ENCODE data around the gene FXN.
"Not testable (repeated sequence)": the region's sequence is repeated elsewhere in the genome, so short reads cannot be mapped to it uniquely, and the experiment has no call there.

The FXN gene

DNA sequence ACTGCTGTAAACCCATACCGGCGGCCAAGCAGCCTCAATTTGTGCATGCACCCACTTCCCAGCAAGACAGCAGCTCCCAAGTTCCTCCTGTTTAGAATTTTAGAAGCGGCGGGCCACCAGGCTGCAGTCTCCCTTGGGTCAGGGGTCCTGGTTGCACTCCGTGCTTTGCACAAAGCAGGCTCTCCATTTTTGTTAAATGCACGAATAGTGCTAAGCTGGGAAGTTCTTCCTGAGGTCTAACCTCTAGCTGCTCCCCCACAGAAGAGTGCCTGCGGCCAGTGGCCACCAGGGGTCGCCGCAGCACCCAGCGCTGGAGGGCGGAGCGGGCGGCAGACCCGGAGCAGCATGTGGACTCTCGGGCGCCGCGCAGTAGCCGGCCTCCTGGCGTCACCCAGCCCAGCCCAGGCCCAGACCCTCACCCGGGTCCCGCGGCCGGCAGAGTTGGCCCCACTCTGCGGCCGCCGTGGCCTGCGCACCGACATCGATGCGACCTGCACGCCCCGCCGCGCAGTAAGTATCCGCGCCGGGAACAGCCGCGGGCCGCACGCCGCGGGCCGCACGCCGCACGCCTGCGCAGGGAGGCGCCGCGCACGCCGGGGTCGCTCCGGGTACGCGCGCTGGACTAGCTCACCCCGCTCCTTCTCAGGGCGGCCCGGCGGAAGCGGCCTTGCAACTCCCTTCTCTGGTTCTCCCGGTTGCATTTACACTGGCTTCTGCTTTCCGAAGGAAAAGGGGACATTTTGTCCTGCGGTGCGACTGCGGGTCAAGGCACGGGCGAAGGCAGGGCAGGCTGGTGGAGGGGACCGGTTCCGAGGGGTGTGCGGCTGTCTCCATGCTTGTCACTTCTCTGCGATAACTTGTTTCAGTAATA lies at the start of gene FXN:
Gene FXN, plus strand, starts transcription at position 315 of the 871 bp plus-strand sequence. Its CDS starts 31 bp downstream, at position 346.
- peak; percentile 98 for ATAC-seq
- TF ChIP-seq ZNF70 (CRISPR knock-in tag; IDR thresholded peaks at IDR 0.05) (no peak), ESRRG (CRISPR knock-in tag; IDR thresholded peaks at IDR 0.05) (no peak), OSR1 (CRISPR knock-in tag; IDR thresholded peaks at IDR 0.05) (no peak), ZNF565 (CRISPR knock-in tag; conservative IDR thresholded peaks at IDR 0.05; ENCODE audit: low read depth) (no peak), ZFP3 (CRISPR knock-in tag; IDR thresholded peaks at IDR 0.05) (0 out of 2 replicates have a peak, but pooled peaks have one; percentile 39), ZNF8 (CRISPR knock-in tag; IDR thresholded peaks at IDR 0.05) (no peak), ZC3H10 (CRISPR knock-in tag; IDR thresholded peaks at IDR 0.05) (peak; percentile 58; the same call in 1 of the 2 replicates), CSDC2 (CRISPR knock-in tag; IDR thresholded peaks at IDR 0.05) (peak; percentile 33; the same call in 1 of the 2 replicates), BACH2 (CRISPR knock-in tag; IDR thresholded peaks at IDR 0.05; ENCODE audit: borderline replicate concordance) (no peak), ARNTL (CRISPR knock-in tag; IDR thresholded peaks at IDR 0.05; ENCODE audit: borderline replicate concordance, low read depth) (no peak), ZFP30 (CRISPR knock-in tag; IDR thresholded peaks at IDR 0.05) (no peak), SNAI2 (CRISPR knock-in tag; IDR thresholded peaks at IDR 0.05) (no peak), ISL1 (CRISPR knock-in tag; IDR thresholded peaks at IDR 0.05) (no peak), TCF4 (CRISPR knock-in tag; IDR thresholded peaks at IDR 0.05; ENCODE audit: borderline replicate concordance) (no peak), GLIS3 (CRISPR knock-in tag; IDR thresholded peaks at IDR 0.05) (0 out of 2 replicates have a peak, but pooled peaks have one; percentile 22), PPARA (CRISPR knock-in tag; IDR thresholded peaks at IDR 0.05; ENCODE audit: borderline replicate concordance) (no peak), TOX (CRISPR knock-in tag; IDR thresholded peaks at IDR 0.05; ENCODE audit: borderline replicate concordance) (no peak), RARB (CRISPR knock-in tag; IDR thresholded peaks at IDR 0.05) (0 out of 2 replicates have a peak, but pooled peaks have one; percentile 47)
- TF ChIP-seq, protein P1, sequence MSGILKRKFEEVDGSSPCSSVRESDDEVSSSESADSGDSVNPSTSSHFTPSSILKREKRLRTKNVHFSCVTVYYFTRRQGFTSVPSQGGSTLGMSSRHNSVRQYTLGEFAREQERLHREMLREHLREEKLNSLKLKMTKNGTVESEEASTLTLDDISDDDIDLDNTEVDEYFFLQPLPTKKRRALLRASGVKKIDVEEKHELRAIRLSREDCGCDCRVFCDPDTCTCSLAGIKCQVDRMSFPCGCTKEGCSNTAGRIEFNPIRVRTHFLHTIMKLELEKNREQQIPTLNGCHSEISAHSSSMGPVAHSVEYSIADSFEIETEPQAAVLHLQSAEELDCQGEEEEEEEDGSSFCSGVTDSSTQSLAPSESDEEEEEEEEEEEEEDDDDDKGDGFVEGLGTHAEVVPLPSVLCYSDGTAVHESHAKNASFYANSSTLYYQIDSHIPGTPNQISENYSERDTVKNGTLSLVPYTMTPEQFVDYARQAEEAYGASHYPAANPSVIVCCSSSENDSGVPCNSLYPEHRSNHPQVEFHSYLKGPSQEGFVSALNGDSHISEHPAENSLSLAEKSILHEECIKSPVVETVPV (CRISPR knock-in tag; IDR thresholded peaks at IDR 0.05): 0 out of 2 replicates have a peak, but pooled peaks have one; percentile 78
- TF ChIP-seq, protein P2, sequence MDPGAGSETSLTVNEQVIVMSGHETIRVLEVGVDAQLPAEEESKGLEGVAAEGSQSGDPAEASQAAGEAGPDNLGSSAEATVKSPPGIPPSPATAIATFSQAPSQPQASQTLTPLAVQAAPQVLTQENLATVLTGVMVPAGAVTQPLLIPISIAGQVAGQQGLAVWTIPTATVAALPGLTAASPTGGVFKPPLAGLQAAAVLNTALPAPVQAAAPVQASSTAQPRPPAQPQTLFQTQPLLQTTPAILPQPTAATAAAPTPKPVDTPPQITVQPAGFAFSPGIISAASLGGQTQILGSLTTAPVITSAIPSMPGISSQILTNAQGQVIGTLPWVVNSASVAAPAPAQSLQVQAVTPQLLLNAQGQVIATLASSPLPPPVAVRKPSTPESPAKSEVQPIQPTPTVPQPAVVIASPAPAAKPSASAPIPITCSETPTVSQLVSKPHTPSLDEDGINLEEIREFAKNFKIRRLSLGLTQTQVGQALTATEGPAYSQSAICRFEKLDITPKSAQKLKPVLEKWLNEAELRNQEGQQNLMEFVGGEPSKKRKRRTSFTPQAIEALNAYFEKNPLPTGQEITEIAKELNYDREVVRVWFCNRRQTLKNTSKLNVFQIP (CRISPR knock-in tag; IDR thresholded peaks at IDR 0.05; ENCODE audit: borderline replicate concordance, low read depth): no peak; the same call in 1 of the 2 replicates
- TF ChIP-seq, protein P3, sequence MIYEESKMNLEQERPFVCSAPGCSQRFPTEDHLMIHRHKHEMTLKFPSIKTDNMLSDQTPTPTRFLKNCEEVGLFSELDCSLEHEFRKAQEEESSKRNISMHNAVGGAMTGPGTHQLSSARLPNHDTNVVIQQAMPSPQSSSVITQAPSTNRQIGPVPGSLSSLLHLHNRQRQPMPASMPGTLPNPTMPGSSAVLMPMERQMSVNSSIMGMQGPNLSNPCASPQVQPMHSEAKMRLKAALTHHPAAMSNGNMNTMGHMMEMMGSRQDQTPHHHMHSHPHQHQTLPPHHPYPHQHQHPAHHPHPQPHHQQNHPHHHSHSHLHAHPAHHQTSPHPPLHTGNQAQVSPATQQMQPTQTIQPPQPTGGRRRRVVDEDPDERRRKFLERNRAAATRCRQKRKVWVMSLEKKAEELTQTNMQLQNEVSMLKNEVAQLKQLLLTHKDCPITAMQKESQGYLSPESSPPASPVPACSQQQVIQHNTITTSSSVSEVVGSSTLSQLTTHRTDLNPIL (CRISPR knock-in tag; IDR thresholded peaks at IDR 0.05; ENCODE audit: low read depth): peak; percentile 58; the same call in 1 of the 2 replicates
- TF ChIP-seq, protein P4, sequence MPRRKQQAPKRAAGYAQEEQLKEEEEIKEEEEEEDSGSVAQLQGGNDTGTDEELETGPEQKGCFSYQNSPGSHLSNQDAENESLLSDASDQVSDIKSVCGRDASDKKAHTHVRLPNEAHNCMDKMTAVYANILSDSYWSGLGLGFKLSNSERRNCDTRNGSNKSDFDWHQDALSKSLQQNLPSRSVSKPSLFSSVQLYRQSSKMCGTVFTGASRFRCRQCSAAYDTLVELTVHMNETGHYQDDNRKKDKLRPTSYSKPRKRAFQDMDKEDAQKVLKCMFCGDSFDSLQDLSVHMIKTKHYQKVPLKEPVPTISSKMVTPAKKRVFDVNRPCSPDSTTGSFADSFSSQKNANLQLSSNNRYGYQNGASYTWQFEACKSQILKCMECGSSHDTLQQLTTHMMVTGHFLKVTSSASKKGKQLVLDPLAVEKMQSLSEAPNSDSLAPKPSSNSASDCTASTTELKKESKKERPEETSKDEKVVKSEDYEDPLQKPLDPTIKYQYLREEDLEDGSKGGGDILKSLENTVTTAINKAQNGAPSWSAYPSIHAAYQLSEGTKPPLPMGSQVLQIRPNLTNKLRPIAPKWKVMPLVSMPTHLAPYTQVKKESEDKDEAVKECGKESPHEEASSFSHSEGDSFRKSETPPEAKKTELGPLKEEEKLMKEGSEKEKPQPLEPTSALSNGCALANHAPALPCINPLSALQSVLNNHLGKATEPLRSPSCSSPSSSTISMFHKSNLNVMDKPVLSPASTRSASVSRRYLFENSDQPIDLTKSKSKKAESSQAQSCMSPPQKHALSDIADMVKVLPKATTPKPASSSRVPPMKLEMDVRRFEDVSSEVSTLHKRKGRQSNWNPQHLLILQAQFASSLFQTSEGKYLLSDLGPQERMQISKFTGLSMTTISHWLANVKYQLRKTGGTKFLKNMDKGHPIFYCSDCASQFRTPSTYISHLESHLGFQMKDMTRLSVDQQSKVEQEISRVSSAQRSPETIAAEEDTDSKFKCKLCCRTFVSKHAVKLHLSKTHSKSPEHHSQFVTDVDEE (CRISPR knock-in tag; IDR thresholded peaks at IDR 0.05): peak; percentile 49; the same call in 1 of the 2 replicates
- TF ChIP-seq, protein P5, sequence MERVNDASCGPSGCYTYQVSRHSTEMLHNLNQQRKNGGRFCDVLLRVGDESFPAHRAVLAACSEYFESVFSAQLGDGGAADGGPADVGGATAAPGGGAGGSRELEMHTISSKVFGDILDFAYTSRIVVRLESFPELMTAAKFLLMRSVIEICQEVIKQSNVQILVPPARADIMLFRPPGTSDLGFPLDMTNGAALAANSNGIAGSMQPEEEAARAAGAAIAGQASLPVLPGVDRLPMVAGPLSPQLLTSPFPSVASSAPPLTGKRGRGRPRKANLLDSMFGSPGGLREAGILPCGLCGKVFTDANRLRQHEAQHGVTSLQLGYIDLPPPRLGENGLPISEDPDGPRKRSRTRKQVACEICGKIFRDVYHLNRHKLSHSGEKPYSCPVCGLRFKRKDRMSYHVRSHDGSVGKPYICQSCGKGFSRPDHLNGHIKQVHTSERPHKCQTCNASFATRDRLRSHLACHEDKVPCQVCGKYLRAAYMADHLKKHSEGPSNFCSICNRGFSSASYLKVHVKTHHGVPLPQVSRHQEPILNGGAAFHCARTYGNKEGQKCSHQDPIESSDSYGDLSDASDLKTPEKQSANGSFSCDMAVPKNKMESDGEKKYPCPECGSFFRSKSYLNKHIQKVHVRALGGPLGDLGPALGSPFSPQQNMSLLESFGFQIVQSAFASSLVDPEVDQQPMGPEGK (CRISPR knock-in tag; IDR thresholded peaks at IDR 0.05; ENCODE audit: borderline replicate concordance): 0 out of 2 replicates have a peak, but pooled peaks have one; percentile 64

DNA sequence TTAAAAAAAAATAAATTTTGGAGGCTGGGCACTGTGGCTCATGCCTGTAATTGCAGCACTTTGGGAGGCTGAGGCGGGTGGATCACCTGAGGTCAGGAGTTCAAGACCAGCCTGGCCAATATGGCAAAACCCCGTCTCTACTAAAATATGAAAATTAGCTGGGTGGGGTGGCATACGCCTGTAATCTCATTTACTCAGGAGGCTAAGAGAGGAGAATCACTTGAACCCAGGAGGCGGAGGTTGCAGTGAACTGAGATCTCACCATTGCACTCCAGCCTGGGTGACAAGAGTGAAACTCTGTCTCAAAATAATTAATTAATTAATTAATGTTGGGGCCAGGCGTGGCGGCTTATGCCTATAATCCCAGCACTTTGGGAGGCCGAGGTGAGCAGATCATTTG lies 48.6 kb upstream of the FXN start:
- not testable (repeated sequence) for ATAC-seq

Measured in SK-N-SH treated with all-trans-retinoic acid at 6 μM for 48 hours (cell line).